IPS-18a (cell line): ENCODE results near the gene COPS8.

ENCODE experiments used
- H3K27ac ChIP-seq: one replicate; pipeline ENCODE4 v1.5.1; 2013; ENCODE audit warnings: low read length
- H3K27me3 ChIP-seq: one replicate; pipeline ENCODE4 v1.6.1; 2013; ENCODE audit warnings: mild to moderate bottlenecking, low read length; ENCODE audit not compliant: control insufficient read depth, insufficient read depth
- H3K36me3 ChIP-seq: one replicate; pipeline ENCODE4 v1.6.1; 2013; ENCODE audit warnings: low read depth, low read length; ENCODE audit not compliant: control insufficient read depth
- H3K4me1 ChIP-seq: one replicate; pipeline ENCODE4 v1.6.1; 2013; ENCODE audit warnings: low read depth, low read length; ENCODE audit not compliant: control insufficient read depth
- H3K4me3 ChIP-seq: one replicate; pipeline ENCODE4 v1.5.1; 2013; ENCODE audit warnings: low read length
- H3K9ac ChIP-seq: one replicate; pipeline ENCODE4 v1.6.1; 2013; ENCODE audit warnings: mild to moderate bottlenecking, low read length, moderate library complexity
- H3K9me3 ChIP-seq: one replicate; pipeline ENCODE4 v1.6.1; 2013; ENCODE audit warnings: low read depth, low read length; ENCODE audit not compliant: control insufficient read depth

COPS8 gene

DNA sequence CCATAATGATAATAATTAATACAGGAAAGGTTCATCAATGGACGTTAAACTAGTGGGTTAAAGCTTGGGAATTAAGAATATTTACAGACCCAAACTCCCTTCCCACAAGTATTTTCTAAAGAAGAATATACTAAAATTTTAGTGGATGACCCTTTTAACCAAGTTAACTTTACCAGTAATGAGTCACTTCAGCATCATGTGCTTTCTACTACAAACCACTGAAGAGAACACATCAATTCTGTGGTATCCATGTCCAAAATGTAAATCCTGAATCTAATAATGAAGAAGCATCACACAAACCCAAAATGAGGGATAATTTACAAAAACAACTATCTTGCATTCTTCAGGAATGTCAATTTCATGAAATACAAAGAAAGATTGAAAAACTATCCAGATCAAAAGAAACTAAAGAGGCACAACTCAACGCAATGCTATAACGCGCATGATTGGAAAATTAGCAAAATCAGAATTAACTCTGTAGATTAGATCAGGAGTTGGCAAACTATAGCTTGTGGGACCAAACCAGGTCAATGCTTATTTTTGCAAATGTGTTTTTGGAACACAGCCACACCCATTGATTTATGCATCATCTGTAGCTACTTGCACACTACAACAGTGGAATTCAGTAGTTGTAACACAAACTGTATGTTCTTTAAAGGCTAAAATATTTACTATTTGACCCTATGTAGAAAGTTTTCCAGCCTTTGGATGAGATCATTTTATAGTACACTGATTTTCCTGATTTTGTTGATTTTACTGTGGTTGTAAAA lies 27.5 kb downstream of the COPS8 start:
- Histone ChIP-seq H3K27me3 (no peaks in the 10 kb centered on the region), H3K9me3 (no peaks in the 10 kb centered on the region), H3K4me3 (no peak overlapping the region), H3K9ac (no peak overlapping the region), H3K4me1 (no peaks in the 10 kb centered on the region), H3K27ac (no peak overlapping the region), H3K36me3 (no peaks in the 10 kb centered on the region)

DNA sequence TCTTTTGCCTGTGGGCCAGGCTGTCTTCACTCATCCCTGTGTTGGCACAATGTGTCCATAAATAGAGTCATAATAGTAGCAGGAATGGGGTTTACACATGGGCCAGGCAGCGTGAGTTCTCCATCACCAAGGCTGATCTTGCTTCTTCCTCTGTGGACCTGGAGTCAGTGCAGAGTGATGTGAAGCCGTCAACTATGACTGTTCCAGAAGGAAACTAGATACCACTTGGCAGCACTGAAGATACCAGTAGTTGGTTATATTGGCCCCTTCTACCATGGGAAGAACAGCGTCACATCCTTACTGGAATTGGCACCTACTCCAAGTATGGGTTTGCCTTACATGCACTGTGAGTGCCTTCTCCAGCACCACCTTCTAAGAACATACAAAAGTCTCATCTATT lies 30.2 kb downstream of the COPS8 start:
- H3K9me3 ChIP-seq, result no peaks in the 10 kb centered on the region
- H3K36me3 ChIP-seq, result no peaks in the 10 kb centered on the region
- H3K27me3 ChIP-seq, result no peaks in the 10 kb centered on the region
- no peak overlapping the region for H3K4me3 ChIP-seq
- H3K4me1 ChIP-seq, result no peaks in the 10 kb centered on the region
- H3K27ac ChIP-seq, result no peak overlapping the region
- H3K9ac ChIP-seq, result no peak overlapping the region

DNA sequence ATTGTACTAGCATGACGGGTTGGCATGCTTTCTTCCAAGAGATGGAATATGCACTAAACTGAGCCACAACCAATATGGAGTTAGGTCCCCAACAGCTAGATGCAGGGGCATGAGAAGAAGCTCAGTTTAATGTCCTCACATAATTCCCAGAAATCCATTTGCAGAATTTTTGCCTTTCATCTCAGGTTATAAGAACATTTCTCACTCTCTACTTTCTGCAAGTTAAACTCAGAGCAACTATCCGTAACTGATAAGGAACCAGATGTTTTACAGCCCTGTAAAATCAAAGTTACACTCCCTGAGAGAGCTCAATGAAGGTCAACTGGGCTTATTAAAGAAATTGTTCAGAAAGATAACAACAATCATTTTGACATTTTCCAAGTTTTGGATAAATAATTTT lies 30.7 kb downstream of the COPS8 start:
- no peaks in the 10 kb centered on the region for H3K4me1 ChIP-seq
- H3K36me3 ChIP-seq, result no peaks in the 10 kb centered on the region
- H3K27me3 ChIP-seq, result no peaks in the 10 kb centered on the region
- no peak overlapping the region for H3K27ac ChIP-seq
- H3K9ac ChIP-seq, result no peak overlapping the region
- no peaks in the 10 kb centered on the region for H3K9me3 ChIP-seq
- no peak overlapping the region for H3K4me3 ChIP-seq

DNA sequence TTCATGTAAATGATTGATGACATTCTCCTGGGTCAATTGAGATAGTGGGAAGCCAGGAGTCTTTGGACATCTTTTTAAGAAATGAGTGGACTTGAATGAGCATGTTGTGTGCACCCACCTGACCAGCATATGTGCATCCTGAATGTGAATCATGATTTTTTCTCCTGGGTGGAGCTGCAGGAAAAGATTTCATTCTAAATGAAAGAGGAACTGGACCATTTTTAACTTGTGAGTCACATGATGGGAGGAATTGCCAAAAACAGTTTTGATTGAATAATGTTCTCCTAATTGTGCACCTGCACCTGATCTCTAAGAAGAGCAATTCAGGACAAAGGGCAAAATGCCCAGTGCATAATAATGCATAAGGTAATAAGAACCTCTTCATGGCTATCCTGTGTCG lies 32.3 kb downstream of the COPS8 start:
- Histone ChIP-seq H3K9ac (no peak overlapping the region), H3K4me3 (no peak overlapping the region), H3K4me1 (no peaks in the 10 kb centered on the region), H3K36me3 (no peaks in the 10 kb centered on the region), H3K27ac (no peak overlapping the region), H3K9me3 (no peaks in the 10 kb centered on the region), H3K27me3 (no peaks in the 10 kb centered on the region)

DNA sequence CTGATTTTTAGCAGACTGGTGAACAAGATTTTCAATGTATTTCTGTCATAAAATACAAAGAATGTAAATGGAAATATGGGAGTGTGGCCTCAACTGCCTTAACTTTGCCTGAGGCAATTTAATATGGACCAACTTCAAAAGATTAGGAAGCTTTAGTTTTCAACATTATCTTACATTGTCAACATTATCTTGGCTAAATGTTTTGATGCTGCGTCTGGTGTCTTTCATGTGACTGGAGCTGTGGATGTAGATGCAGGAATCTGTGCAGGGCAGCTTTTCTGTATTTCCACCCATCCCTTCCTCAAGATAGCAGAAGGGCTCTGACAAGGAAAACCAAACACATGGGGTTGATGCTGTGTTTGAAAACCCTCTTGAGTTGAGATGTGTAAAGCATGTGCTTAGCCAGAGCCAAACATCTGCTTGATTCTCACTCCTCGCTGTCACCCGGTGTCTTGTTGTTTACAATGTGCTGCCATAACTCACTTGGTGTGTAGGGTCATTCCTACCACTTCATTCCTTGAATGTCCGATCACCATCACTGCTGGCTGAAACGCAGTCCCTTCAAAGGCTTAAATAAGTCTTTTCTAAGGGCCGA lies 33.0 kb downstream of the COPS8 start:
- H3K27ac ChIP-seq, result no peak overlapping the region

DNA sequence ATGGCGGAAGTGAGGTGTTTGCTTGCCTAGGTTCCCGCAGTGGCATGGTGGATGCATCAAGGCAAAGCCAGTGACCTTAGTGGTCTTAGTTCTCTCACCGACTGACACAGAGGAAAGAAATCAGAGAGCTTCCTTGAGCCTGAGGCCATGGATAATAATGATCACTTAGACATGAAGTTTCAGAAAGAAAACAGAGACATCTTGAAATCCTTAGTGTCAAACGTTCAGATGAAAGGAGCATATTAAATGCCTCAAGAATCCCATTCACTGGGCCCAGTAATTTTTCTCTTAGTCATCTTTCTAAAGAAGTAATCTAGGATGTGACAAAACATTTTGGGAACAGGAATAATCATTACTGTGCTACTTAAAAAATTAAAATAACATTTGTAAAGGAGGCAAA lies 35.2 kb downstream of the COPS8 start:
- Histone ChIP-seq H3K4me3 (no peak overlapping the region), H3K27me3 (no peaks in the 10 kb centered on the region), H3K36me3 (no peaks in the 10 kb centered on the region), H3K9me3 (no peaks in the 10 kb centered on the region), H3K9ac (no peak overlapping the region), H3K4me1 (no peaks in the 10 kb centered on the region), H3K27ac (no peak overlapping the region)

More for the DNA sequence above, 33.0 kb downstream of the COPS8 start:
- H3K36me3 ChIP-seq, result no peaks in the 10 kb centered on the region
- H3K4me3 ChIP-seq, result no peak overlapping the region
- H3K4me1 ChIP-seq, result no peaks in the 10 kb centered on the region
- no peaks in the 10 kb centered on the region for H3K27me3 ChIP-seq
- H3K9ac ChIP-seq, result no peak overlapping the region
- no peaks in the 10 kb centered on the region for H3K9me3 ChIP-seq

DNA sequence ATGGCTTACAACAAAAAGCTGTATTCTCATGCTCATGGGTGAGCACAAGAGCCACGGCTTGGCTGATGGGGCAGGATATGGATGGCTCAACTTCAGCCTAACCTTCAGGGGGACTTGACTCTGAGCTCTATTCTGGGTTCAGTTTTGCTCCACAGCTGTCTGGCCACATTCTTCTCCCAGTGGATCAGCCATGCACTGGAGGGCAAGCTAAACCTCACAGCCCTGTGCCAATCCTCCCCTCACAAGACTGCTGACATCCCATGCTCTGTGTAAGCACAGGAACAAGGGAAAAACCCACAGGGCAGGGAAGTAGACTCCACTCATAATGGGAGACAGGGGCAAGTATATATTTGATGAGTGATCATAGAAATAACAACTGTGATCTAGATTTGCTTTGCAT lies 35.6 kb downstream of the COPS8 start:
- Histone ChIP-seq H3K27me3 (no peaks in the 10 kb centered on the region), H3K36me3 (no peaks in the 10 kb centered on the region), H3K9me3 (no peaks in the 10 kb centered on the region), H3K27ac (no peak overlapping the region), H3K9ac (no peak overlapping the region), H3K4me1 (no peaks in the 10 kb centered on the region), H3K4me3 (no peak overlapping the region)

DNA sequence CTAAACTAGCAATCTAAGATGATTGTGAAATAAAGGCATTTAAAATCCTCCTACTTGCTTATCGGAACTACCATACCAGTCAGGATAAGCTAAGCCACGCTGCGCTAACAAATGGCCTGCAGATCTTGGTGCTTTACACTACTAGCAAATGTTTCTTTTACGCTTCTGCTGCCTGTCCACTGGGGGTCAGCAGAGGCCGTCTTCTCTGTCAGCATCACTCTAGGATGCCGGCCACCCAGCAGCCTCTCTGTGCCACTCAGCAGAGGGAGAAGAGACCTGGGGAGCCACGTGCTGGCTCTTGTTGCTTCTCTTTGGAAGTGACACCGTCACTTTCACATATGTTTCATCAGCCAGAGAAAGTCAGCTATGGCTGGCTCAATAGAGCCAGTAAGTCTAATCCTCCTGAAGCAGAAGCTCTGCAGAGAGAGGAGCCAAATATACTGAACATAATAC lies 36.6 kb downstream of the COPS8 start:
- H3K9ac ChIP-seq, result no peak overlapping the region
- H3K27me3 ChIP-seq, result no peaks in the 10 kb centered on the region

DNA sequence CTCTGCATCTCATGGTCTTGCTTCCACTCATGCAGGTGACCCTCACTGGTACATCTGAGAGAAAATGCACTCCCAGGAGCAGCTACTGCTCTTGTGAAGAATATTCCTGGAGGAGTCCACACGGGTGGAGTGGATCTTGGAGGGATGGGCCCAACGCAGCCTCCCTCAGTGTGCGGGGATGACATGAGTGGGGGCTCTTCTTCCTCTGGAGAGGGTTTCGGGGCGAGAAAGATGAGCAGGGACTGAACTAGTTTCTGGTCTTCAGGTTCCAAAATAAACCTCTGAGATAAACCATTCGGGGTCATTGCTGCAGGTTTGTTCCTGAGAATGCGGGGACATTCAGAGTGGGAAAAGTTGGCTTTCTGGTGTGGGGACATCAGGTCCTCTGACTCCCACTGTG lies 39.1 kb downstream of the COPS8 start:
- Histone ChIP-seq H3K4me3 (no peak overlapping the region), H3K4me1 (no peaks in the 10 kb centered on the region), H3K9me3 (no peaks in the 10 kb centered on the region), H3K9ac (no peak overlapping the region), H3K27me3 (no peaks in the 10 kb centered on the region), H3K27ac (no peak overlapping the region), H3K36me3 (no peaks in the 10 kb centered on the region)

More for the DNA sequence above, 36.6 kb downstream of the COPS8 start:
- no peak overlapping the region for H3K4me3 ChIP-seq
- no peaks in the 10 kb centered on the region for H3K4me1 ChIP-seq
- H3K9me3 ChIP-seq, result no peaks in the 10 kb centered on the region
- no peak overlapping the region for H3K27ac ChIP-seq
- H3K36me3 ChIP-seq, result no peaks in the 10 kb centered on the region

DNA sequence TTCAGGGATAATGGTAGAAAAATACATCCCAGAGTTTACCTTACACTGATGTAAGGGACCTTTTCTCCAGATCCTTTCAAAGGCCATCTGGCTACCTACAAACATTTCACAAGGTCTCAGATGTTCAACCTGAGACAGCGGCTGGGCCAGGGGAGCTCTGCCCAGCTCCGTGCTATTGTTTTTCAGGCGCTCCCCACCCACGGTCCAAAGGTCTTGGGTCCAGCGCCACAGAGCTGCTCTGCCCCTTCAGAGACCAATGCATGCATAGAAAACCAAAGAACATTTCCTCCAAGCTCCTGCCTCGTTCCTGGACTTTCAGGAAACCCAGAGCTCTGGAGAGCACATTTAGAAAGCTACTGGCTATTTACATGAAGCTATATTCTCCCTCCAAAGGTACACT lies 40.3 kb downstream of the COPS8 start:
- H3K36me3 ChIP-seq, result no peaks in the 10 kb centered on the region
- no peaks in the 10 kb centered on the region for H3K9me3 ChIP-seq
- H3K4me3 ChIP-seq, result no peak overlapping the region
- no peaks in the 10 kb centered on the region for H3K4me1 ChIP-seq
- no peak overlapping the region for H3K9ac ChIP-seq
- H3K27me3 ChIP-seq, result no peaks in the 10 kb centered on the region
- no peak overlapping the region for H3K27ac ChIP-seq

DNA sequence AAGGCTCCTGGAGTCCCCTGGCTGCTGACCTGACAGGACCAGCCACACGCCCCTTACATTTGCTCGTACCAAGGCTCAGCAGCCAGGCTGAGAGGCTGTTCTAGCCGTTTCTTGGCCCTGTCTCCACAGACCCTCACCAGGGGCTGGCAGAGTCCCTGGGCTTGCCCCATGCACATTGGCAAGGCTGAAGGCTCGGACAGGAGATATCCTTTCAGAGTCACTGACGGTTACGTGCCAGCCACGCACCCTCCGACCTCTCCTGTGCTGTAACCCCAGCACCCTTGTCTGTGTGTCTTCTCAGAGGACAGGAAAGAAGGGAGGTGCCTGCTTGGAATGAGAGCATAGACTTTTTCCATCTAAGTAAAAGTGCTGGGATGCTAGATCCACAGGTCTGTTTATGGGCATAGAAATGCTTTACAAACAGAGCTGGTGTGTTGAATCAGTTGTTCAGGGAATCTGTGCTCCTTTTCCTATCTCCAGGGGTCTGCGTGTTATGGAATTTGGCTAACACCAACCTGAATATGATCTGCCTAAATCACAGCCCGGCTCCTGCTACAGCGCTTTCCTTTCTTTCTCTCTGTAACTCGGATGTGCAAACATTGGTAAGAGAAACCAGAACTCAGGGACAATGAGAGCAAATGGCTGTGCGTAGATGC lies 41.0 kb downstream of the COPS8 start:
- no peak overlapping the region for H3K27ac ChIP-seq
- no peak overlapping the region for H3K4me3 ChIP-seq

More for the DNA sequence above, 41.0 kb downstream of the COPS8 start:
- Histone ChIP-seq H3K4me1 (no peaks in the 10 kb centered on the region), H3K27me3 (no peaks in the 10 kb centered on the region), H3K36me3 (no peaks in the 10 kb centered on the region), H3K9ac (no peak overlapping the region), H3K9me3 (no peaks in the 10 kb centered on the region)
